GM19455 (cell line): ENCODE measurements around the gene FBXO21.

Source experiments
- ATAC-seq: cut with Tn5 transposase; IDR thresholded peaks from one replicate; pipeline ENCODE4 v1.9.1; 2021; ENCODE audit not compliant: unreplicated experiment

FBXO21 gene

GRCh38 chr12:117140397-117141096 lies 49.7 kb downstream of the FBXO21 start:
- ATAC-seq: no peak

GRCh38 chr12:117139025-117139717 lies 51.1 kb downstream of the FBXO21 start:
- no peak for ATAC-seq

- ATAC-seq: no peak
These were observed 55.5 kb downstream of the FBXO21 start for GRCh38 chr12:117134721-117135120.

- no peak for ATAC-seq
These were observed 56.2 kb downstream of the FBXO21 start for GRCh38 chr12:117134059-117134458.

- no peak for ATAC-seq
These were observed 59.5 kb downstream of the FBXO21 start for GRCh38 chr12:117130801-117131200.

- no peak for ATAC-seq
These were observed 60.9 kb downstream of the FBXO21 start for GRCh38 chr12:117129391-117129790.

GRCh38 chr12:117127933-117128823 lies 62.1 kb downstream of the FBXO21 start:
- ATAC-seq: no peak

- ATAC-seq: no peak
These were observed 63.9 kb downstream of the FBXO21 start for GRCh38 chr12:117126335-117126734.

- no peak for ATAC-seq
These were observed 64.5 kb downstream of the FBXO21 start for GRCh38 chr12:117125767-117126166.

GRCh38 chr12:117125272-117125613 lies 65.0 kb downstream of the FBXO21 start:
- ATAC-seq: no peak

- no peak for ATAC-seq
These were observed 65.6 kb downstream of the FBXO21 start for GRCh38 chr12:117124421-117125271.

GRCh38 chr12:117121441-117121840 lies 68.8 kb downstream of the FBXO21 start:
- ATAC-seq: no peak

GRCh38 chr12:117120787-117121186 lies 69.5 kb downstream of the FBXO21 start:
- ATAC-seq: no peak

GRCh38 chr12:117119592-117120198 lies 70.6 kb downstream of the FBXO21 start:
- ATAC-seq: no peak

- ATAC-seq: no peak
These were observed 71.3 kb downstream of the FBXO21 start for GRCh38 chr12:117118838-117119591.

GRCh38 chr12:117114784-117115183 lies 75.5 kb downstream of the FBXO21 start:
- ATAC-seq: no peak

- no peak for ATAC-seq
These were observed 77.0 kb downstream of the FBXO21 start for GRCh38 chr12:117113231-117113630.

- no peak for ATAC-seq
These were observed 78.3 kb downstream of the FBXO21 start for GRCh38 chr12:117111821-117112595.

GRCh38 chr12:117111386-117111785 lies 78.9 kb downstream of the FBXO21 start:
- no peak for ATAC-seq
